GM18858 (cell line): Measurements from ENCODE around the gene RPTOR.

ENCODE experiments used
- ATAC-seq: cut with Tn5 transposase; IDR thresholded peaks from one replicate; pipeline ENCODE4 v1.9.1; 2021; ENCODE audit not compliant: unreplicated experiment

The RPTOR gene

GRCh38 chr17:80856863-80857755 lies 312.5 kb downstream of the RPTOR start:
- ATAC-seq: no peak

- ATAC-seq: no peak
Measured at GRCh38 chr17:80857756-80858171, 313.1 kb downstream of the RPTOR start.

GRCh38 chr17:80858301-80859001 lies 313.8 kb downstream of the RPTOR start:
- ATAC-seq: no peak

- no peak for ATAC-seq
Measured at GRCh38 chr17:80859002-80859941, 314.6 kb downstream of the RPTOR start.

- no peak for ATAC-seq
Measured at GRCh38 chr17:80860101-80860671, 315.5 kb downstream of the RPTOR start.

GRCh38 chr17:80860703-80861417 lies 316.2 kb downstream of the RPTOR start:
- ATAC-seq: no peak

GRCh38 chr17:80861418-80861815 lies 316.8 kb downstream of the RPTOR start:
- ATAC-seq: no peak

- ATAC-seq: no peak
Measured at GRCh38 chr17:80861892-80862291, 317.3 kb downstream of the RPTOR start.

- no peak for ATAC-seq
Measured at GRCh38 chr17:80862481-80862961, 317.9 kb downstream of the RPTOR start.

GRCh38 chr17:80862978-80863377 lies 318.3 kb downstream of the RPTOR start:
- no peak for ATAC-seq

GRCh38 chr17:80863626-80864025 lies 319.0 kb downstream of the RPTOR start:
- ATAC-seq: no peak

- ATAC-seq: no peak
Measured at GRCh38 chr17:80864751-80865150, 320.1 kb downstream of the RPTOR start.

GRCh38 chr17:80866050-80866793 lies 321.6 kb downstream of the RPTOR start:
- no peak for ATAC-seq

- ATAC-seq: no peak
Measured at GRCh38 chr17:80868022-80868609, 323.5 kb downstream of the RPTOR start.

GRCh38 chr17:80869481-80870145 lies 325.0 kb downstream of the RPTOR start:
- no peak for ATAC-seq

GRCh38 chr17:80870401-80870800 lies 325.8 kb downstream of the RPTOR start:
- no peak for ATAC-seq

- no peak for ATAC-seq
Measured at GRCh38 chr17:80871341-80871740, 326.7 kb downstream of the RPTOR start.

- no peak for ATAC-seq
Measured at GRCh38 chr17:80872001-80872500, 327.4 kb downstream of the RPTOR start.
